Measurements from ENCODE around the gene LRP1B.
"Not testable (repeated sequence)": the region's sequence is repeated elsewhere in the genome, so short reads cannot be mapped to it uniquely, and the experiment has no call there.

LRP1B gene

GRCh38 chr2:140355511-140356090 lies 1775.2 kb downstream of the LRP1B start:
- DNase-seq = no peak

- no peak for DNase-seq
These were observed 1776.3 kb downstream of the LRP1B start for GRCh38 chr2:140354544-140354943.

GRCh38 chr2:140353541-140353940 lies 1777.3 kb downstream of the LRP1B start:
- DNase-seq = no peak

- DNase-seq = no peak
These were observed 1779.1 kb downstream of the LRP1B start for GRCh38 chr2:140351692-140352091.

- no peak for DNase-seq
These were observed 1781.1 kb downstream of the LRP1B start for GRCh38 chr2:140349695-140350094.

- DNase-seq = no peak
These were observed 1782.0 kb downstream of the LRP1B start for GRCh38 chr2:140348826-140349225.

GRCh38 chr2:140344838-140345237 lies 1786.0 kb downstream of the LRP1B start:
- no peak for DNase-seq

GRCh38 chr2:140344266-140344665 lies 1786.5 kb downstream of the LRP1B start:
- DNase-seq = not testable (repeated sequence)

GRCh38 chr2:140338795-140339194 lies 1792.0 kb downstream of the LRP1B start:
- DNase-seq = no peak

- no peak for DNase-seq
These were observed 1793.8 kb downstream of the LRP1B start for GRCh38 chr2:140337061-140337460.

GRCh38 chr2:140316345-140316744 lies 1814.5 kb downstream of the LRP1B start:
- DNase-seq = no peak

- no peak for DNase-seq
These were observed 1818.9 kb downstream of the LRP1B start for GRCh38 chr2:140311905-140312304.

GRCh38 chr2:140308706-140309105 lies 1822.1 kb downstream of the LRP1B start:
- no peak for DNase-seq

GRCh38 chr2:140307532-140307931 lies 1823.3 kb downstream of the LRP1B start:
- DNase-seq = no peak

GRCh38 chr2:140295767-140296166 lies 1835.0 kb downstream of the LRP1B start:
- DNase-seq = no peak

- no peak for DNase-seq
These were observed 1842.1 kb downstream of the LRP1B start for GRCh38 chr2:140288726-140289125.

GRCh38 chr2:140288213-140288612 lies 1842.6 kb downstream of the LRP1B start:
- DNase-seq = no peak

GRCh38 chr2:140286377-140286776 lies 1844.4 kb downstream of the LRP1B start:
- no peak for DNase-seq

GRCh38 chr2:140277344-140277743 lies 1853.5 kb downstream of the LRP1B start:
- not testable (repeated sequence) for DNase-seq

- no peak for DNase-seq
These were observed 1854.2 kb downstream of the LRP1B start for GRCh38 chr2:140276661-140277060.

GRCh38 chr2:140275427-140275826 lies 1855.4 kb downstream of the LRP1B start:
- no peak for DNase-seq

- no peak for DNase-seq
These were observed 1855.9 kb downstream of the LRP1B start for GRCh38 chr2:140274891-140275290.

- no peak for DNase-seq
These were observed 1856.9 kb downstream of the LRP1B start for GRCh38 chr2:140273958-140274357.

- no peak for DNase-seq
These were observed 1857.4 kb downstream of the LRP1B start for GRCh38 chr2:140273408-140273807.

- DNase-seq = no peak
These were observed 1860.6 kb downstream of the LRP1B start for GRCh38 chr2:140270224-140270623.

GRCh38 chr2:140269000-140269399 lies 1861.8 kb downstream of the LRP1B start:
- no peak for DNase-seq

Data from stimulated activated CD4-positive, alpha-beta T cell treated with anti-CD3 and anti-CD28 coated beads, Interleukin-2, amount 100 ng/mL, for 48 hours (primary cell).